SH-SY5Y (cell line): Measurements from ENCODE around the gene KRTAP5-3.

Source experiments
- GATA2 ChIP-seq: IDR thresholded peaks from 2 replicates; pipeline ENCODE4 v1.6.1; 2011; ENCODE audit warnings: mild to moderate bottlenecking, low read depth, low read length
- GATA3 ChIP-seq: IDR thresholded peaks from 2 replicates; pipeline ENCODE4 v1.6.1; 2011; ENCODE audit warnings: low read depth, mild to moderate bottlenecking, low read length, moderate library complexity

- TF ChIP-seq GATA2 (no peak), GATA3 (no peak)
Measured at GRCh38 chr11:1568441-1568911, 39.8 kb downstream of the KRTAP5-3 start.
